Ureter (tissue), 1 donor: ENCODE data around the gene GNG2. TPM values are rescaled to one million over a fixed set of nuclear protein-coding genes. Genes with fewer than 3 reads are reported as not detected.
"Not testable (repeated sequence)": the region's sequence is repeated elsewhere in the genome, so short reads cannot be mapped to it uniquely, and the experiment has no call there.

Experiments used
- DNase-seq: peaks from one replicate; pipeline ENCODE4 v3.0.0-alpha.2; 2020; ENCODE audit warnings: low spot score
- total RNA-seq: library from RNA; stranded (reverse); gene quantifications from one replicate; pipeline ENCODE4 v1.2.4, GENCODE V29; 2023
- donor health status: DM: yes; HTN: yes; CAD: no.

The GNG2 gene
- total RNA-seq, 1 donor from 2014 or later: 10.0 TPM

GRCh38 chr14:51894250-51894649, 33.8 kb downstream of the GNG2 start:
- no peak for DNase-seq

GRCh38 chr14:51895375-51895774, 35.0 kb downstream of the GNG2 start:
- DNase-seq: no peak

- DNase-seq: no peak
These were observed 37.5 kb downstream of the GNG2 start for GRCh38 chr14:51897791-51898355.

- no peak for DNase-seq
These were observed 41.1 kb downstream of the GNG2 start for GRCh38 chr14:51901475-51902024.

- not testable (repeated sequence) for DNase-seq
These were observed 45.3 kb downstream of the GNG2 start for GRCh38 chr14:51905656-51906121.

GRCh38 chr14:51908086-51908485, 47.7 kb downstream of the GNG2 start:
- DNase-seq: no peak

- DNase-seq: no peak
These were observed 51.8 kb downstream of the GNG2 start for GRCh38 chr14:51912112-51912786.

GRCh38 chr14:51914310-51914709, 53.9 kb downstream of the GNG2 start:
- DNase-seq: no peak

- DNase-seq: no peak
These were observed 56.8 kb downstream of the GNG2 start for GRCh38 chr14:51917193-51917592.

GRCh38 chr14:51921026-51921425, 60.6 kb downstream of the GNG2 start:
- no peak for DNase-seq

- no peak for DNase-seq
These were observed 62.2 kb downstream of the GNG2 start for GRCh38 chr14:51922624-51923023.

- DNase-seq: no peak
These were observed 64.2 kb downstream of the GNG2 start for GRCh38 chr14:51924600-51924999.

GRCh38 chr14:51925980-51926379, 65.6 kb downstream of the GNG2 start:
- no peak for DNase-seq

GRCh38 chr14:51926449-51926848, 66.0 kb downstream of the GNG2 start:
- no peak for DNase-seq

- no peak for DNase-seq
These were observed 68.2 kb downstream of the GNG2 start for GRCh38 chr14:51928568-51928967.

- no peak for DNase-seq
These were observed 68.8 kb downstream of the GNG2 start for GRCh38 chr14:51929166-51929565.

GRCh38 chr14:51929910-51930682, 69.7 kb downstream of the GNG2 start:
- no peak for DNase-seq

- no peak for DNase-seq
These were observed 70.9 kb downstream of the GNG2 start for GRCh38 chr14:51931308-51931707.

GRCh38 chr14:51933191-51933590, 72.8 kb downstream of the GNG2 start:
- DNase-seq: no peak

- no peak for DNase-seq
These were observed 77.7 kb downstream of the GNG2 start for GRCh38 chr14:51938137-51938536.

- DNase-seq: no peak
These were observed 78.4 kb downstream of the GNG2 start for GRCh38 chr14:51938821-51939220.

GRCh38 chr14:51939226-51939625, 78.8 kb downstream of the GNG2 start:
- no peak for DNase-seq
